Esophagus squamous epithelium (tissue), 4 donors: Measurements from ENCODE around the gene MAGEA9.

Experiments used
- CTCF ChIP-seq, 6 experiments: fragments of 450-650 bp in 4 of 6; fragments of 200-600 bp in 2 of 6; sonication (generic) in 2 of 6; IDR thresholded peaks; one replicate each; pipeline ENCODE4 v1.5.1; 2016 to 2019; ENCODE audit warnings: antibody characterized with exemption in 6 of 6, mild to moderate bottlenecking in 4 of 6, moderate library complexity in 4 of 6
- POLR2A ChIP-seq, 4 donors: fragments of 450-650 bp; IDR thresholded peaks; one replicate each; pipeline ENCODE4 v1.6.1; 2017; ENCODE audit warnings: antibody characterized with exemption in 4 of 4, mild to moderate bottlenecking in 4 of 4, moderate library complexity in 3 of 4

GRCh38 chrX:149760965-149761364 is 20.8 kb upstream of the MAGEA9 start:
- no peak for TF ChIP-seq POLR2A (IDR thresholded peaks at IDR 0.05)
- no peak for TF ChIP-seq CTCF (IDR thresholded peaks at IDR 0.05)
